ENCODE results near the gene GPR183.
"Not testable (repeated sequence)": the region's sequence is repeated elsewhere in the genome, so short reads cannot be mapped to it uniquely, and the experiment has no call there.

GPR183 gene

DNA sequence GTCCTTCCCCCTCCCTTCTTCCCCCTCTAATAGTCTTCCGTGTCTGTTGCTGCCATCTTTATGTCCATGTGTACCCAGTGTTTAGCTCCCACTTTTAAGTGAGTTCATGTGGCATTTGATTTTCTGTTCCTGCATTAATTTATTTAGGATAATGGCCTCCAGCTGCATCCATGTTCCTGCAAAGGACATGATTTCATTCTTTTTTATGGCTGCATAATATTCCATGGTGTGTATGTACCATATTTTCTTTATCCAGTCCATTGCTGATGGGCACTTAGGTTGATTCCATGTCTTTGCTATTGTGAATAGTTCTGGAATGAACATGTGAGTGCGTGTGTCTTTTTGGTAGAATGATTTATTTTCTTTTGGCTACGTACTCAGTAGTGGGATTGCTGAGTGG, 58.0 kb downstream of the GPR183 start:
- DNase-seq (ENCODE audit: low read depth in 2 of 2), result not testable (repeated sequence)

DNA sequence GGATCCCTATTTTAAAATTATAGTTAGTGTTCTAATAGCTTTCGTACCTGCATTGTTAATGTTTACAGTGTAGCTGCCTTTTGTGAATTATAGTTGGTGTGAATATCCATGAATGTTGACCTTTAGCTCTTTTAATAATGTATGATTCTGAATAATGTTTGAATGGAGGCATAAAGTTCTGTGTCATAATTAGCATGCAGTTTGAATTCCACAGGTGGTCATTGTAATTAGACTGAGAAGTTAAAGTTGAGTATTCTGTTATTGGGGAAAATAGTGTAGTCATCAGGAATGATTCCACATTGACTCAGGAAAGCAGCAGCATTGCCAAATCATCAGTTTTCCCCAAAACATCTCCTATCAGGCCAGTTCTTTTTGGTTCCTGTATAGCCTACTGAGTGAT, 61.1 kb downstream of the GPR183 start:
- no peak for DNase-seq (ENCODE audit: low read depth in 2 of 2)

Data from stimulated activated CD4-positive, alpha-beta T cell treated with anti-CD3 and anti-CD28 coated beads, Interleukin-1b, Interleukin-23, amount 100 ng/mL, for 1 hour (primary cell).